GM19240 (cell line): ENCODE measurements around the gene C11orf24.
"Not testable (repeated sequence)": the region's sequence is repeated elsewhere in the genome, so short reads cannot be mapped to it uniquely, and the experiment has no call there.

ENCODE experiments used
- DNase-seq: peaks from one replicate; pipeline ENCODE4 v3.0.0; 2011; ENCODE audit warnings: low spot score; ENCODE audit not compliant: insufficient read length

Gene C11orf24

DNA sequence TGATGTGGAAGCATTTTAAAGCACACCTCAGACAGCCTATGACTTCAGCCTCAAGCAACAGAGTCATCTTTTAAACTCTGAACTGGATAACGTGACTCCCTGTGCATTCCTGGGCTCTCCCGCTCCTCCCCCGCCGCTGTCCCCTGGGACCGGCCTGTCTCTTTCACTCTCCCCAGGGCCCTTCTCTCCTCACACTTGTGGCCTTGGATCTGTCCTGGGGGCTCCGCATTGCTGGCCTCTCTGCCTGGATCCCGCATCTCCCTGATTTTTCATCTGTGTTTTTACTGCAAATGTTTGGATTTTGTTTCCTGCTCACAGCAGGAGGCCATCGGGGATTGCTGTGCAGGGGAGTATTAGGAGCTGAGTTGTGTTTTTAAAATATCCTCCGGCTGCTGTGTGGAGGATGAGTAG, 15.4 kb downstream of the C11orf24 start:
- DNase-seq, result no peak

DNA sequence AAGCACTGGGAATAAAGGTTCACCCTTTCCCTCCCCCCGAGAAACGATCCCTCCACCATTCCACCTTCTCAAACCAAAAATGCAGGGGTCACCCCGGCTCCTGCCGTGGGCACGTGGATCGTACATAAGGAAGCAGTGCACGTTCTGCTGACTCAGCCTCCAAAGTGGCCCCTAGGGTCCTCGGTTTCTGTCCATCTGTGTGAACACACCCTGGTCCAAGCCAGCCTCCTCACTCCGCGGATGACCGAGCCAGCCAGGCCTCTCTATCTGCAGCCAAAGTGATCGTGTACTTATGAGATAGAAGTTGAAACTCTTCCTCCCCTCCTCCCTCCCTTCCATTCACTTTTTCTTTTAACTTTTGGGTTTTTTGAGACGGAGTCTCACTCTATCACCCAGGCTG, 16.2 kb downstream of the C11orf24 start:
- no peak for DNase-seq

GRCh38 chr11:68254421-68254820, 17.4 kb downstream of the C11orf24 start:
- no peak for DNase-seq

DNA sequence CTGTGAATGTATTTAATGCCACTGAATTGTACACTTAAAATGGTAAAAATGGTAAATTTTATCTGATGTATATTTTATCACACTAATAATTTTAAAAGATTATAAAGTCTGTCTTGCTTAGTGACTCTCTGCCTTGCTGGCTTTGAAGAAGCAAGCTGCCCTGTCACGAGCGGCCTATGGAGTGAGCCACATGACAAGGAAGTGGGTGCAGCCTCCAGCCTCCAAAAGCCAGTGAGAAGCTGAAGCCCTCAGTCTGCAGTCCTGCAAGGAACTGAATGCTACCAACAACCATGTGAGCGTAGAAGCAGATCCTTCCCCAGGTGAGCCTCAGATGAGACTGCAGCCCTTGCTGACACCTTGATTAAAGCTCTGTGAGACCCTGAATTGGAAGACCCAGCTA, 20.0 kb downstream of the C11orf24 start:
- no peak for DNase-seq

- not testable (repeated sequence) for DNase-seq
Measured at GRCh38 chr11:68244912-68245311, 26.9 kb downstream of the C11orf24 start.

DNA sequence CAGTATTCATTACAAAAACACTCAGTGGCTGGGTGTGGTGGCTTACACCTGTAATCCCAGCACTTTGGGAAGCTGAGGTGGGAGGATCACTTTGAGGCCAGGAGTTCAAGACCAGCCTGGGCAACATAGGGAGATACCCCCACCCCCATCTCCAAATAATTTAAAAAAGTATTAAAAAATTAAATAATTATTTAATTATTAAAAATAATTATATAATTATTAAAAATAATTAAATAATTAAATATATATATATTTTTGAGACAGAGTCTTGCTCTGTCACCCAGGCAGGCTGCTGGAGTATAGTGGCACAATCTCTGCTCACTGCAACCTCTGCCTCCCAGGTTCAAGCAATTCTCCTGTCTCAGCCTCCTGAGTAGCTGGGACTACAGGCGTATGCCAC, 27.9 kb downstream of the C11orf24 start:
- not testable (repeated sequence) for DNase-seq

DNA sequence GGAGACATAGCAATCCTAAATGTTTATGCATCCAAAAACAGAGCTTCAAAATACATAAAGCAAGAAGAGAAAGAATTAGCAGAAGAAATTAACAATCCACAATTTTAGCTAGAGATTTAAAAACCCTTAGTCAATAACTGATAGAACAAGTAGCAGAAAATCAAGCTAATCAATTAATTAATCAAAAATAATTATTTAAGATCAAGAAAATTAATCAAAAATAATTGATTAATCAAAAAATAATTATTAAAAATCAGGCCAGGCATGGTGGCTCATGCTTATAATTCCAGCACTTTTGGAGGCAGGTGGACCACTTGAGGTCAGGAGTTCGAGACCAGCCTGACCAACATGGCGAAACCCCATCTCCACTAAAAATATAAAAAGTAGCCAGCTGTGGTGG, 29.2 kb downstream of the C11orf24 start:
- no peak for DNase-seq

- no peak for DNase-seq
Measured at GRCh38 chr11:68231621-68232020, 40.2 kb downstream of the C11orf24 start.

GRCh38 chr11:68229601-68230000, 42.2 kb downstream of the C11orf24 start:
- no peak for DNase-seq

DNA sequence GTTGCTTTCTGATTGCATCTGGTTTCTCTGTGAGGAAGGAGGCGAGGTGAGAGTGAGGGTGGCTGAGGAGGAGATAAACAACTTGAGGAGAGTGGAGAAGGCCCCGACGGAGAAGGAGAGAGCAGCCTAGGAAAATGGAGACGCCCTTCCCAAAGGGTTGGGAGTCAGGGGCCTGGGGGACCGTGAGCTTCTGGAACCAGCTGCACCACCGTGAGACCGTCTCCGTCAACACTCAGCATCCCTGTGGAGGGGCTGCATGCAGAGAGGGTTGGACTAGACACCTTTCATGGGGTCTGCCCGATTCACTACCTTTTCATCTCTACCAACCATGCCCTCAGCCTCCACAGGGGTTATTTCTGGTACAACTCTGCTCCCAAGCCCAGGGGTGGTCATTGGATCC, 45.4 kb downstream of the C11orf24 start:
- no peak for DNase-seq

- no peak for DNase-seq
Measured at GRCh38 chr11:68224606-68225005, 47.2 kb downstream of the C11orf24 start.

GRCh38 chr11:68223275-68223674, 48.5 kb downstream of the C11orf24 start:
- DNase-seq, result no peak

DNA sequence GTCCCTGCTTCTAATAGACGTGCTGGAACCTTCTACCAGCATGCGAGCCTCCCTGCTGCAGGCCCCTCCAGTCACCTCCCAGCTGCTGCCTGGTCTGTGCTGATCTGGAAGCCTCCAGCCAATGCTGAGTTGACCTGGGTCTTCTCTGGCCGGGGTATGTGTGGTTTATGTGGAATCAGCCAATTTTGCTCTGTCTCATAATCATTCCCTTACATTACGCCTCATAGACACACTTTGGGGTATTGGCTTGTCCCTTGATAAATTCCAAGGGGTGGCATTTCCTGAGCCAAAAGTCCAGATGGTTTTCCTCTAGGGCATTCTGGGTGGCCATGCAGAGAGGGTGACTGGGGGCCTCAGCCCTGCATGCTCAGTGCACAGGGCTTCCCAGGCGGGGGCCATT, 50.4 kb downstream of the C11orf24 start:
- no peak for DNase-seq

GRCh38 chr11:68216171-68216938, 55.4 kb downstream of the C11orf24 start:
- no peak for DNase-seq

GRCh38 chr11:68215524-68216170, 56.1 kb downstream of the C11orf24 start:
- no peak for DNase-seq

DNA sequence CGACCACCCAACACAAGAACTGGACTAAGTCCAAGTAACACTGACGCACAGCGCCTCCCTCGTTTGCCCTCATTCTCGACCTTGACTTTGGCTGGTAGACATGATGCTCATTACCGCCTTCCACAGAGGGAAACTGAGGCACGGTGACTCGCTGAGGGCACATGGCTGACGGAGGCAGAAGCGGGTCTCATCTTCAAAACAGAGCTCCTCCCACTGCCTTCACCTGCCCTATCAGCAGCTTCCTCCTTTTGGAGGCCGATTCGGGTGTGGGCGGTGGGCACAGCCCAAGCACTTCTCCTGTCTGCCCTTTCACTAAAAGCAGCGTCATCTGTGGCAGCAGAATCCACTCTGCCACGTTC, 56.7 kb downstream of the C11orf24 start:
- DNase-seq, result no peak

- no peak for DNase-seq
Measured at GRCh38 chr11:68214173-68215086, 57.3 kb downstream of the C11orf24 start.

DNA sequence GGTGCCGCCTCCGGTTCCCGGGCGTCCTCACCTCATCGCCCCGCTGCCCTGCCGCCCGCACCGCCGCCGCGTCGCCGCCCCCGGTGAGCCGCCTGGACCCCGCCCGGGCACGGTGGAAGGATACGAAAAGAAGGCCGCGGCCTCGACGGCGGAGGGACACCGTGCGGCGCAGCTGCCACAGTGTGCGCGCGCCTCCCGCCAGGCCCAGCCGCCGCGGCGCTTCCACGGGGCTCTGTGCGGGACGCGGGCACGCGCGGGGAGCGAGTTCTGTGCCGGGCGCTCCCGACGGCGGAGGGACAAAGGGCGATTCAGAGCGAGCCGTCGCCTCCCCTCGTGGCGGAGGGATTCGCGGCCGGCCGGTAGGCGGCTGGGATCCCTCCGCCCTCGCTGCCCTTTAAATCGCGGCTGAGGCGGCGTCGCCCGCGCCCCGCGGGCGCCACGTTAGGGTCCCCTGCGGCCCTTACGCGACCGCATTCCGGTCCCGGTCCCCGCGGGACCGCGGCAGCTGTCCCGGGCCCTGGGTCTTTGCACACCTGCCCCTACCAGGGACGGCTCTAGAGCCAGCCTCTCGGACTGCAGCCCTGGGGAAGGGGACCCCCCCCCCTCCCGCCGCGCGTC, 58.1 kb downstream of the C11orf24 start:
- peak; percentile 67 for DNase-seq

GRCh38 chr11:68213135-68213515, 58.6 kb downstream of the C11orf24 start, which contains the start of gene KMT5B:
KMT5B (minus strand) TSS chr11:68213296; CDS start chr11:68190076, 23,220 bp downstream.
- DNase-seq, result no peak

DNA sequence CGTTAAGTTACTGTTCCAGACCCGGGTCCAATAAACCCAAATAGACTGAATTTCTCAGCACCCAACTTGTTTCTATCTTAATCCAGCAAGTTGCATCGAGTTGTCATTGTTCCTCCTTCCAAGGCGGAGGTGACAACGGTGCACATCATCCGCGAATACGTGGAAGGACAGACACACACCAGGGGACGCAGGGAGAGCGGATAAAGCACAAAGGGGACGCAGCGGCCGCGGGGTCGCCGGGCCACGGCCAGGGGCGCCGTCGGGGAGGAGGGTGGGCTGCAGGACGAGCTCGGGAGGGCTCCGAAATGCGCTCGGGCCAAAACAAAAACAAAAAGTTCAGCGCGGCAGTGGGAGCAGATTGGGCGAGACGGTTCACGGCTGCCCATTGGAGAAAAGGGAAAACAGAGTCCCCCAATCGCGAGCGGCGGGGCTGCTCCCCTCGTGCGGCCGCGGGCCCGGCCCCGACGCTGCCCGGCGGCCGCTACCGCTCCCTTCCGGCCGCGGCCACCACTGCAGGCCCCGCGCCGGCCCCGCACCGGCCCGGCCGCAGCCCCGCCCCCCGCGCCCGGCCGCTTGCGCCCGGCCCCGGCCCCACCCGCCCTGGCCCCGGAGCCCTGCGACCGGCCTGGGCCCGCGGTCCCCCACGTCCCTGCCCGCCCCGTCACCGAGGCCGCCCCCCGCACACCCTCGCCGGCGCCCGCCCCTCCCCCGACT, 59.2 kb downstream of the C11orf24 start:
- DNase-seq, result peak; percentile 72

DNA sequence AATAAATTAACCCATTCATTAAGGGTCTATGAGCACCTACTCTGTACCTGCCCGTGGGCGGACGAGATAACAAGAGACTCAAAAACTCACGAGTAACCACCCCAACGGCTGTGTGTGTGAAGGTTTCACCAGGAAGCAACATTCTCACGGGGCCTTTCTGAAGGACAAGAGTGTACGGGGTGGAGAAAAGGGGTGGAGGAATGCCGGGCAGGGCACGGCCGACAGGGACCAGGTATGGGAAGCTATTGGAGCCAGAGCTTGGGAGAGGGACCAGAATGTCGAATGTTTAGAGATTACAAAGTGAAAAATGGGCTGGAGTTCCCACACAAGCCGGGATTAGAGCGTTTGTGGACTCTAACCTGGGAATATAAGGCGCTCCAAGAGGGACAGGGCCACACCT, 60.2 kb downstream of the C11orf24 start:
- DNase-seq, result no peak
